KMS-11 (cell line): ENCODE results near the gene MS4A15.

Experiments used
- H2AFZ ChIP-seq: fragments of 200-600 bp; sonication (generic); 2 replicates; pipeline ENCODE4 v1.6.1; 2016; ENCODE audit warnings: antibody characterized with exemption, mixed run types, low read depth
- H3K27ac ChIP-seq: fragments of 200-600 bp; sonication (generic); 2 replicates; pipeline ENCODE4 v1.6.1; 2016; ENCODE audit warnings: mild to moderate bottlenecking, mixed run types
- H3K27me3 ChIP-seq: fragments of 200-600 bp; sonication (generic); 2 replicates; pipeline ENCODE4 v1.6.1; 2017; ENCODE audit warnings: mild to moderate bottlenecking, low read depth, mixed run types, moderate library complexity; ENCODE audit not compliant: insufficient read depth
- H3K36me3 ChIP-seq: fragments of 200-600 bp; sonication (generic); 2 replicates; pipeline ENCODE4 v1.6.1; 2017; ENCODE audit warnings: mild to moderate bottlenecking, mixed run types; ENCODE audit not compliant: insufficient read depth
- H3K4me1 ChIP-seq: fragments of 200-600 bp; sonication (generic); 2 replicates; pipeline ENCODE4 v1.6.1; 2016; ENCODE audit warnings: mild to moderate bottlenecking, low read depth, mixed run types; ENCODE audit not compliant: poor library complexity, severe bottlenecking
- H3K4me2 ChIP-seq: fragments of 200-600 bp; sonication (generic); 2 replicates; pipeline ENCODE4 v1.7.0; 2016; ENCODE audit warnings: mild to moderate bottlenecking, mixed run types
- H3K4me3 ChIP-seq: fragments of 200-600 bp; sonication (generic); IDR thresholded peaks from 2 replicates; pipeline ENCODE4 v1.6.1; 2017; ENCODE audit warnings: low read depth, low read length, mixed read lengths; ENCODE audit not compliant: insufficient read depth
- H3K79me2 ChIP-seq: fragments of 200-600 bp; sonication (generic); 2 replicates; pipeline ENCODE4 v1.6.1; 2016; ENCODE audit warnings: low read depth, mixed run types; ENCODE audit not compliant: insufficient read depth
- H3K9ac ChIP-seq: fragments of 200-600 bp; sonication (generic); 2 replicates; pipeline ENCODE4 v1.6.1; 2016; ENCODE audit warnings: mild to moderate bottlenecking, mixed run types
- H4K20me1 ChIP-seq: fragments of 200-600 bp; sonication (generic); 2 replicates; pipeline ENCODE4 v1.6.1; 2016; ENCODE audit warnings: mild to moderate bottlenecking, mixed run types; ENCODE audit not compliant: insufficient read depth
- TF ChIP-seq, protein P1 (sequence below): fragments of 200-600 bp; sonication (generic); conservative IDR thresholded peaks from 2 replicates; pipeline ENCODE4 v1.6.1; 2017; ENCODE audit warnings: low read depth, mild to moderate bottlenecking, antibody characterized with exemption, low read length, moderate library complexity, mixed read lengths

Gene MS4A15

DNA sequence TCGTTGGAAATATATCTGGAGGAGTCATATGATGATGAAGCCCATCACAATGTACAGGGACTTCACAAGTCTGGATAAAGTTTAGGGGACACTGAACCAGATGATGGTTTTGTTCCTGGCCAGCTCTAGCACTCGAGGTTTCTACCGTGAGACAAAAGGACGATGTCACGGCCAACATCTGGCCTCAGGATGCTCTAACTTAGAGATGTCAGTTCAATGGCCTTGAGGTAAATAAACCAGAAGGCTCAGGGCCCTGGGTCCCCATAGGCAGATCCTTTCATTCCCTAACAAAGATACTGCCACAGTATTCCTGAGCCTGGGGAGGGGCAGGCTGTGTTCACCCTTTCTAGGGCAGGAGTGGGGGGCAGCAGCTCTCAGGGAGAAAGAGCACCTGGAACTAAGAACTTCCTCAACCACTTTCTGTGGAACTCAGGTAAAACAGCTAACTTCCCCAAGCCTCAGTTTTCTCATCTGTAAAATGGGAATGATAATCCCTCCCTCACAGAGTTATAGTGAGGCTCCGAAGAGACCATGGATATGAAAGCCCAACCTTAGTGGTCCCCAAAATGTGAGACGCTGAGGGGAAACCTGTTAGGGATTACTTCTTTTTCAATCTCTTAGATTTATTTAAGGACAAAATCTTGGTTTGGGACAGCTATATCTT lies 46.7 kb downstream of the MS4A15 start:
- Histone ChIP-seq H3K27ac (no peak overlapping the region), H3K4me2 (no peak overlapping the region), H3K36me3 (no peaks in the 10 kb centered on the region), H4K20me1 (no peaks in the 10 kb centered on the region), H3K9ac (no peak overlapping the region), H3K4me1 (no peaks in the 10 kb centered on the region), H3K4me3 (no peak overlapping the region), H2AFZ (no peak overlapping the region), H3K79me2 (no peaks in the 10 kb centered on the region), H3K27me3 (no peaks in the 10 kb centered on the region)
- TF ChIP-seq, protein P1, sequence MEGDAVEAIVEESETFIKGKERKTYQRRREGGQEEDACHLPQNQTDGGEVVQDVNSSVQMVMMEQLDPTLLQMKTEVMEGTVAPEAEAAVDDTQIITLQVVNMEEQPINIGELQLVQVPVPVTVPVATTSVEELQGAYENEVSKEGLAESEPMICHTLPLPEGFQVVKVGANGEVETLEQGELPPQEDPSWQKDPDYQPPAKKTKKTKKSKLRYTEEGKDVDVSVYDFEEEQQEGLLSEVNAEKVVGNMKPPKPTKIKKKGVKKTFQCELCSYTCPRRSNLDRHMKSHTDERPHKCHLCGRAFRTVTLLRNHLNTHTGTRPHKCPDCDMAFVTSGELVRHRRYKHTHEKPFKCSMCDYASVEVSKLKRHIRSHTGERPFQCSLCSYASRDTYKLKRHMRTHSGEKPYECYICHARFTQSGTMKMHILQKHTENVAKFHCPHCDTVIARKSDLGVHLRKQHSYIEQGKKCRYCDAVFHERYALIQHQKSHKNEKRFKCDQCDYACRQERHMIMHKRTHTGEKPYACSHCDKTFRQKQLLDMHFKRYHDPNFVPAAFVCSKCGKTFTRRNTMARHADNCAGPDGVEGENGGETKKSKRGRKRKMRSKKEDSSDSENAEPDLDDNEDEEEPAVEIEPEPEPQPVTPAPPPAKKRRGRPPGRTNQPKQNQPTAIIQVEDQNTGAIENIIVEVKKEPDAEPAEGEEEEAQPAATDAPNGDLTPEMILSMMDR = no peak

GRCh38 chr11:60809249-60809648 lies 52.6 kb downstream of the MS4A15 start:
- H3K79me2 ChIP-seq = no peaks in the 10 kb centered on the region
- no peaks in the 10 kb centered on the region for H3K4me1 ChIP-seq
- no peaks in the 10 kb centered on the region for H4K20me1 ChIP-seq
- H3K36me3 ChIP-seq = no peaks in the 10 kb centered on the region
- H3K9ac ChIP-seq = no peak overlapping the region
- TF ChIP-seq, protein P1 = no peak
- no peaks in the 10 kb centered on the region for H3K27me3 ChIP-seq
- H3K4me3 ChIP-seq = no peak overlapping the region
- H3K27ac ChIP-seq = no peak overlapping the region
- no peak overlapping the region for H2AFZ ChIP-seq
- no peak overlapping the region for H3K4me2 ChIP-seq

GRCh38 chr11:60809691-60810090 lies 53.0 kb downstream of the MS4A15 start:
- Histone ChIP-seq H3K27me3 (no peaks in the 10 kb centered on the region), H3K27ac (no peak overlapping the region), H3K4me3 (no peak overlapping the region), H4K20me1 (no peaks in the 10 kb centered on the region), H3K4me1 (no peaks in the 10 kb centered on the region), H2AFZ (no peak overlapping the region), H3K79me2 (no peaks in the 10 kb centered on the region), H3K36me3 (no peaks in the 10 kb centered on the region), H3K9ac (no peak overlapping the region), H3K4me2 (no peak overlapping the region)
- TF ChIP-seq, protein P1 = no peak

- Histone ChIP-seq H3K27ac (no peak overlapping the region), H4K20me1 (no peaks in the 10 kb centered on the region), H3K4me1 (no peaks in the 10 kb centered on the region), H2AFZ (no peak overlapping the region), H3K4me3 (no peak overlapping the region), H3K36me3 (no peaks in the 10 kb centered on the region), H3K4me2 (no peak overlapping the region), H3K79me2 (no peaks in the 10 kb centered on the region), H3K27me3 (no peaks in the 10 kb centered on the region), H3K9ac (no peak overlapping the region)
- TF ChIP-seq, protein P1 = no peak
Measured at GRCh38 chr11:60810151-60810550, 53.5 kb downstream of the MS4A15 start.
